ENCODE results near the gene SLC5A11. TPM values are rescaled to one million over a fixed set of nuclear protein-coding genes. Genes with fewer than 3 reads are reported as not detected.
"Not testable (repeated sequence)": the region's sequence is repeated elsewhere in the genome, so short reads cannot be mapped to it uniquely, and the experiment has no call there.

Gene SLC5A11
- total RNA-seq, 1 experiment from 2014 or later = not detected

DNA sequence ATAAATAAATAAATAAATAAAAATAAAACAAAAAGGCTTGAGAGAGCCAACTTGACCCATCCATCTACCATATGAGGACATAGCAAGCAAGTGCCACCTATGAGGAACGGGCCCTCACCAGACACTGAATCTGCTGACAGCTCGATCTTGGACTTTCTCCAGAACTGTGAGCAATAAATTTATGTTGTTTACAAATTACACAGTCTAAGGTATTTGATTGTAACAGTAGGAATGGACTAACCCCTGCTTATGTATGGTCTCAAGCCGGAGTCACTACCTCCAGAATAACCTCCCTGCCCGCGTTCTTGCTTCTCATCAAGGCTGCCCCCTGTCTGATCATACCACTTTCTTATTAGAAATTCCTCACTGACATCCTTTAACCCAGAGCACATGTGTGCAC is 9.9 kb downstream of the SLC5A11 start:
- H3K4me1 ChIP-seq (ENCODE audit: insufficient read depth, low read length, poor library complexity, severe bottlenecking) = peaks cover 7% of the 10 kb centered on the region
- ChIA-PET POLR2A (ENCODE audit: low non-redundant PET) (no interaction called here), CTCF (no interaction called here)
- TF ChIP-seq CTCF (conservative IDR thresholded peaks at IDR 0.05; ENCODE audit: low read depth, low read length) (no peak), EZH2 (IDR thresholded peaks at IDR 0.05; ENCODE audit: borderline replicate concordance, low read depth, low read length, poor library complexity, severe bottlenecking) (no peak)
- no peak for DNase-seq (ENCODE audit: low spot score)
- no peaks in the 10 kb centered on the region for H3K27me3 ChIP-seq (replicated peaks; ENCODE audit: insufficient read depth, low read depth, low read length, poor library complexity)
- no peak overlapping the region for H3K4me3 ChIP-seq (ENCODE audit: low read depth, low read length, poor library complexity, severe bottlenecking)
- intact Hi-C loops (cut with micrococcal nuclease; ENCODE audit: unreplicated experiment) = no loop called here
- BruUV-seq (replicated peaks) = no TSS peak
- no peaks in the 10 kb centered on the region for H3K9me3 ChIP-seq (ENCODE audit: low read depth, low read length, poor library complexity, severe bottlenecking)
- no peak overlapping the region for H3K27ac ChIP-seq (ENCODE audit: low read depth, low read length, poor library complexity, severe bottlenecking)
- no peaks in the 10 kb centered on the region for H3K36me3 ChIP-seq (ENCODE audit: insufficient read depth, low read length, poor library complexity, severe bottlenecking)

DNA sequence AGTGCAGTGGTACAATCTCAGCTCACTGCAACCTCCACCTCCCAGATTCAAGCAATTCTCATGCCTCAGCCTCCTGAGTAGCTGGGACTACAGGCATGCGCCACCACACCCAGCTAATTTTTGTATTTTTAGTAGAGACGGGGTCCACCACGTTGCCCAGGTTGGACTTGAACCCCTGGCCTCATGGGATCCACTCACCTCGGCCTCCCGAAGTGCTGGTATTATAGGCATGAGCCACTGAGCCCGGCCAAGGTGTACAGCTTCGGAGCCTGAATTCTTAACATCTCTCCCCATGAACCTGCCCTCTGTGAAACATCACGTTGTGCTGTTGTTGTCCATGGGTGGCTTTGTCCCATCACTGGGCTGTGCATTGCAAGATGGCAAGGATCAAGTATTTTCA is 11.1 kb downstream of the SLC5A11 start:
- H3K27ac ChIP-seq (ENCODE audit: low read depth, low read length, poor library complexity, severe bottlenecking); H3K9me3 ChIP-seq (ENCODE audit: low read depth, low read length, poor library complexity, severe bottlenecking); H3K36me3 ChIP-seq (ENCODE audit: insufficient read depth, low read length, poor library complexity, severe bottlenecking); intact Hi-C loops (cut with micrococcal nuclease; ENCODE audit: unreplicated experiment); H3K27me3 ChIP-seq (replicated peaks; ENCODE audit: insufficient read depth, low read depth, low read length, poor library complexity); H3K4me3 ChIP-seq (ENCODE audit: low read depth, low read length, poor library complexity, severe bottlenecking); DNase-seq (ENCODE audit: low spot score); BruUV-seq (replicated peaks); H3K4me1 ChIP-seq (ENCODE audit: insufficient read depth, low read length, poor library complexity, severe bottlenecking); CTCF ChIA-PET: not testable (repeated sequence)
- POLR2A ChIA-PET (ENCODE audit: low non-redundant PET) = interaction anchor here (0.6 kb wide), 1 partner anchor 45 kb away, joined by 20 read pairs; no protein-coding TSS in a partner anchor

- Histone ChIP-seq H3K4me1 (ENCODE audit: insufficient read depth, low read length, poor library complexity, severe bottlenecking) (peaks cover 7% of the 10 kb centered on the region), H3K36me3 (ENCODE audit: insufficient read depth, low read length, poor library complexity, severe bottlenecking) (no peaks in the 10 kb centered on the region), H3K27me3 (replicated peaks; ENCODE audit: insufficient read depth, low read depth, low read length, poor library complexity) (no peaks in the 10 kb centered on the region), H3K4me3 (ENCODE audit: low read depth, low read length, poor library complexity, severe bottlenecking) (no peak overlapping the region), H3K9me3 (ENCODE audit: low read depth, low read length, poor library complexity, severe bottlenecking) (no peaks in the 10 kb centered on the region), H3K27ac (ENCODE audit: low read depth, low read length, poor library complexity, severe bottlenecking) (no peak overlapping the region)
- DNase-seq (ENCODE audit: low spot score) = peak; percentile 73
- ChIA-PET CTCF (no interaction called here), POLR2A (ENCODE audit: low non-redundant PET) (no interaction called here)
- intact Hi-C loops (cut with micrococcal nuclease; ENCODE audit: unreplicated experiment) = no loop called here
- BruUV-seq (replicated peaks) = no TSS peak
- TF ChIP-seq CTCF (conservative IDR thresholded peaks at IDR 0.05; ENCODE audit: low read depth, low read length) = no peak
- TF ChIP-seq EZH2 (IDR thresholded peaks at IDR 0.05; ENCODE audit: borderline replicate concordance, low read depth, low read length, poor library complexity, severe bottlenecking) = no peak
These were observed 12.7 kb downstream of the SLC5A11 start for GRCh38 chr16:24858219-24859041.

GRCh38 chr16:24861461-24861860 is 15.7 kb downstream of the SLC5A11 start:
- H3K4me1 ChIP-seq (ENCODE audit: insufficient read depth, low read length, poor library complexity, severe bottlenecking) = no peaks in the 10 kb centered on the region
- no TSS peak for BruUV-seq (replicated peaks)
- POLR2A ChIA-PET (ENCODE audit: low non-redundant PET) = no interaction called here
- CTCF ChIA-PET = interaction anchor here (0.5 kb wide), 1 partner anchor 44 kb away, joined by 9 read pairs; no protein-coding TSS in a partner anchor
- no peak overlapping the region for H3K27ac ChIP-seq (ENCODE audit: low read depth, low read length, poor library complexity, severe bottlenecking)
- intact Hi-C loops (cut with micrococcal nuclease; ENCODE audit: unreplicated experiment) = no loop called here
- no peaks in the 10 kb centered on the region for H3K27me3 ChIP-seq (replicated peaks; ENCODE audit: insufficient read depth, low read depth, low read length, poor library complexity)
- TF ChIP-seq CTCF (conservative IDR thresholded peaks at IDR 0.05; ENCODE audit: low read depth, low read length) (no peak), EZH2 (IDR thresholded peaks at IDR 0.05; ENCODE audit: borderline replicate concordance, low read depth, low read length, poor library complexity, severe bottlenecking) (no peak)
- no peak overlapping the region for H3K4me3 ChIP-seq (ENCODE audit: low read depth, low read length, poor library complexity, severe bottlenecking)
- H3K36me3 ChIP-seq (ENCODE audit: insufficient read depth, low read length, poor library complexity, severe bottlenecking) = no peaks in the 10 kb centered on the region
- H3K9me3 ChIP-seq (ENCODE audit: low read depth, low read length, poor library complexity, severe bottlenecking) = no peaks in the 10 kb centered on the region
- no peak for DNase-seq (ENCODE audit: low spot score)
